DMS 273 (cell line): ENCODE results near the gene PELI1.
"Not testable (repeated sequence)": the region's sequence is repeated elsewhere in the genome, so short reads cannot be mapped to it uniquely, and the experiment has no call there.

ENCODE experiments used
- DNase-seq: peaks from one replicate; lab custom pipeline; 2025; ENCODE audit not compliant: unreplicated experiment; lab: John Stamatoyannopoulos, UW

The PELI1 gene

DNA sequence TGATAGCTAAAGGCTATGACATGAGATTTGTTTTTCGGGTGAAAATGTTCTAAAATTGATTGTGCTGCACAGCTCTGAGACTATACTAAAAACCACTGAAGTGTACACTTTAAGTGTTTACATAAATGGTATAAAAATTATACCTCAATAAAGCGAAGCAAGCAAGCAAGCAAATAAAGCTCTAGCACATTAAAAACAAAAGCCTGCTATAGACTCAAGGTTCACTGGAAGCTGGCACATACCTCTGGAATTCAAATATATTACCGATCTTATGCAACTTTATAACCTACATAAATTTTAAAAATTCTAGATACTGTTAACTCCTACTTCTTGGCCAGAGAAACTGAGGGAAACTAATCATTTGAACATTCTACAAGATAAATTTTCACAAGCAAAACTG lies 20.1 kb downstream of the PELI1 start:
- DNase-seq, result no peak

- no peak for DNase-seq
These were observed 20.5 kb downstream of the PELI1 start for GRCh38 chr2:64123740-64124139.

DNA sequence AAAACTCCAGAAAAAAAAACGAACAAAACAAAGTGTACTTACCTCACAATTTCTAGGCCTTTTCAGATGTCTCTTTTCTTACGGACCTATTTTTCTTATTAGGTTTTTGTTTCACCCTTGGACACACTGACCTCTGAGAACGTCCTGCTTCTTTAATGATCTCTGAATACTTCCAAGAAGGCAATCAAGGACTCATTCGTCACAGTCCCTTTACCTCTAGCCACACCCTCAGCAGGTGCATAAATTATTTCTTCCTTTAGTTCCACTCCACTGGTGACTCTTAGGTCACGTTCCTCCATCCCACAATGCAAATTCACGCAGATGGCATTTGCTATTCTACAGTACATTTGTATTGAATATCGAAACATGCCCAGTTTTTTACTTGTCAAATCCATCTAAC lies 21.9 kb downstream of the PELI1 start:
- DNase-seq, result no peak

DNA sequence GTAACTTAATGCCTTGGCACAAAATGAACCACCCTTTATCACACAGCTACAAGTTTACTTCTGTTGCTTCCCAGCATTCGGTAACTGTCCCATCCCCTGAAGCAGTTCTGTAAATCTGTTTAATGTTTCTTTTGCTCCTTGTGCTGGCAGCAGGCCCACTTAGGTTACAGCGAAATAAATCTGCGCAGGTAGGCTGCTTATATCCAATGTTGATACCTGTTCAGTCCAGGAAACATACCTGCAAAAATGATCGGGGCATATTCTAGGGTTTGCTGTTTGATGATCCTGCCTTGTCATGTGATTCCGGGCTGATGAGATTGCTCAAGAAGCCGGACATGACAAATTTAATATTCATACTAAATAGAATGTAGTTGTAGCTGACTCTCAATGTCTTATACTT lies 23.3 kb downstream of the PELI1 start:
- DNase-seq, result no peak

GRCh38 chr2:64120008-64120407 lies 24.2 kb downstream of the PELI1 start:
- no peak for DNase-seq

DNA sequence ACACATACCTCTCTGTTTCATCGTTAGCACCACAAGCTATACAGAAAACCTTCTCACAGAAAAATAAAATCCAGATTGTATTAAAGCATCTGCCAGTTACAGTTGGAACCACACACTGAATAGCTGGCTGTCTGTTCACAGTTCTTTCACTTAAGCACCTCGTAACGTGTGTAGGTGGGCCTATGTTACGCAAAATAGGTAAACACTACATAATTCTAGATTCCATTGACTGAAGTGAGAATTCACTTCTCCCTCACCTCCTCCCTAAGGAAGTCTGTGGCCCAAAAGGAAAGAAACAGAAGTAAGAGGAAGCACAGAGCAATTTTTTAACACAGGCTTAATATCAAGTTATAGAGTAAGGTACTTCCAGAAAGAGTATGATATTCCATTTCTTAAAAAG lies 24.9 kb downstream of the PELI1 start:
- DNase-seq, result no peak

- DNase-seq, result no peak
These were observed 28.2 kb downstream of the PELI1 start for GRCh38 chr2:64115808-64116598.

DNA sequence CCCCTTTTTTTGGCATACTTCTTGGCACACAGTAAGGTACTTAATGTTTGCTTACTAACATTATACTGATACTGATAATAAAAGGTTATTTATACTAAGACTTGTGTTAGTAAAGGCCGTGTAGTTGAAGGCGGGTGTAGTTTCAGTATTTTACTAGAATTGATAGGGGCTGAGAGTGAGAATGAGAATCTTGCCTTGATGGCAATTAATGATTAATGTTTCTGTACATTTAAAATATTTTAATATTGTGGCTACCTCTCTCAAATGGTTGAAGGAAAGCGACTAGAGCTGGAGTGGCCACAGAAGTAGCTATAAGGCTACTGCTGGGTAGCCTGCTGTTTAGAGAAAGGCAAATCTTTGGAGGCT lies 29.3 kb downstream of the PELI1 start:
- no peak for DNase-seq

DNA sequence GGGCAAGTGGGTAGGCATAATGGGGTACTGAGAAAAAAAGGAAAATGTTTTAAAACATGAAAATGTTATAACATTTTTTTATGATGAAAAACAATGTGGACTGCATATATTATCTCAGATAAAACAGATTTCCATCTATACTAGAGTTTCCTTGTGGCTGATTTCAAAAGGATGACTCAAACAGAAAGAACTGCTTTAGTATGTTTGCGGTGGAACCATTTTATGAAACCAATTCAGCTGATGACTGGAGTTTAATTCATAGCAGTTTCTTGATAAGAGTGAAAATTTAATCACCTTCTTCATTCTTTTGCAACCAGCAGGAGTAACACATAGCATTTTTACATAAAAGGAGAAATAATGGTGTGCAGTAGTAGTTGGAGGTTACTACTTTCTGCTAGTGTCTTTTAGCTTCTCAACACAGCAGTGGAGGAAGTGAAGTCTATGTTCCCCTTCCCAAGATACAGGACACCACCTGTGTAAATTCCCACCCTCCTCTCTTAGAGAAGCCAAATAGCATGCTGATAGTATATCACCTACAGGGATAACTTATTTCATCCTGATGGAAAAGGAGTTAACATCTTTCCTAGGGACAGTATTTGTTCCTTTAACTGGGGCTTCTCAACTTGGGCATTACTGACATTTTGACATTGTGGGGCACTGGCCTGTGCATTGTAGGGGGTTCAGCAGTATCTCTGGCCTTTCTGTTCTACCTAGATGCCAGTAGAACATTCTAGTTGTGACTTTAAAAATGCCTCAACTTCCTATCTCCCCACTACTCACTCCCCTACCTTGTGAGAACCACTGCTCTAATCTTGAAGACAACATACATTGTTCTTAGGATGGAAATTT lies 29.9 kb downstream of the PELI1 start:
- DNase-seq, result no peak

DNA sequence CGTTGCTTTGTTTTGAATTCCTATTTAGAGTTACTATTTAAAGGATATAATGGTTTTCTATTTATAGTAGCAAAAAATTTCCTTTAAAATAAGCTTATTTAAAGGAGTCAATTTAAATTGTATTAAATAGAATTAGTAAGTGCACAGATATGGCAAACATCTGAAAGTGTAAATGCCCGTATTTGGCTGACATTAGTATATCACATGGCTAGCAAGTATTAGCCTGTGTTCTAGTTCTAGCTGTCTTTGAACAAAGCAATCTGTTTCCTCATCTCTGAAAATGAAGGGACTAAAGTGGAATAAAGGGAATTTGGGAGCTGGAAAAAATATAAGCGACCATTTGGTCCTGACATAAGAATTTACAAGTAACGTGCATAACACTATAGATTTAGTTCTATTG lies 32.2 kb downstream of the PELI1 start:
- DNase-seq, result no peak

- DNase-seq, result no peak
These were observed 32.8 kb downstream of the PELI1 start for GRCh38 chr2:64111426-64111825.

DNA sequence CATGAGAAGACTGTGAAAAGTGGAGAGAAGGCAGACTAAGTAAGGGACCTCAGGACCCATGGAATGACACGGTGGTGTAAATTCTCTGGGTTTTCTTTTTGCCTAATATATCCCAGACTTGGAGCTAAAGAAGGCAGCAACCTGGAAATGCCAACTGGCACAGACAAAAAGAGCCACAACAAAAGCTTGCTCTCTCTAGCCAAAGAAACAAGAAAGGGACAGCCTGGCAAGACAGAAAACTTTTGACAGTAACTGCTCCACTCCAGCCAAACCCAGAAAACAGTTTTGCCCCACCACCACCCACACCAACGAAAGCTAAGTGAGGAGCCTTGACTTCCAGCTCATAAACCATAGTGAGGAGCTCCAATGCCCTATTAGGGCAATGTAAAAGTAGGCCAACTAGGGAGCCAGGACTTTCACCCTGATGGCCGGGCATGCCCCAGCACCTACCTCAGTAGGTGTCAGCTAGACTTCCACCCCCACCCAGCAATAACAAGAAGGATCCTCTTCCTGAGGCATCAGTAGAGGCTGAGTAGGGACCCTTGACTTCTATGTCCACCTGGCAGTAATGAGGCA lies 35.5 kb downstream of the PELI1 start:
- DNase-seq, result no peak

- no peak for DNase-seq
These were observed 37.7 kb downstream of the PELI1 start for GRCh38 chr2:64106481-64106880.

- no peak for DNase-seq
These were observed 38.4 kb downstream of the PELI1 start for GRCh38 chr2:64105670-64106461.

- DNase-seq, result peak; percentile 16
These were observed 39.3 kb downstream of the PELI1 start for GRCh38 chr2:64104933-64105332.

- DNase-seq, result not testable (repeated sequence)
These were observed 41.5 kb downstream of the PELI1 start for GRCh38 chr2:64102736-64103135.

- no peak for DNase-seq
These were observed 43.1 kb downstream of the PELI1 start for GRCh38 chr2:64101141-64101591.

- DNase-seq, result not testable (repeated sequence)
These were observed 43.6 kb downstream of the PELI1 start for GRCh38 chr2:64100584-64100983.

- DNase-seq, result no peak
These were observed 49.4 kb downstream of the PELI1 start for GRCh38 chr2:64094663-64095382.

DNA sequence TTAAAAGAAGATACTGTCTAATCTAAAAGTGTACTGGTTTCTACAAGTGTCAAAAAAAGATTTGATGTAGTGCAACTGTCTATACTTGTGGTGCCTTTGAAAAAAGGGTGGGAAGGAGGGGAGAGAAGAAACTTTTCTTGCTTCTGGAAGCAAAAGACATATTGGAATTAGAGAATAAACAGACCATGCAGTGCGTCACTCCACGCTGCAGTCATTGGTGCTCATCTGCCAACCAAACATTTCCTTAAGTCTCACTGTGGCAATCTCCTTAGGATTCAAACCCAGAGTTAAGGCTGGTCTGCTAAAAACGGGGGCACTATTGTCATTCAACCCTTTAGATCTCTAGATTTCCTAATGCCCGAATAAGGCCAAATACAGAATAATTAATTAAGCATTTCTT lies 50.9 kb downstream of the PELI1 start:
- no peak for DNase-seq
